ENCODE measurements around the gene SMIM12.

DNA sequence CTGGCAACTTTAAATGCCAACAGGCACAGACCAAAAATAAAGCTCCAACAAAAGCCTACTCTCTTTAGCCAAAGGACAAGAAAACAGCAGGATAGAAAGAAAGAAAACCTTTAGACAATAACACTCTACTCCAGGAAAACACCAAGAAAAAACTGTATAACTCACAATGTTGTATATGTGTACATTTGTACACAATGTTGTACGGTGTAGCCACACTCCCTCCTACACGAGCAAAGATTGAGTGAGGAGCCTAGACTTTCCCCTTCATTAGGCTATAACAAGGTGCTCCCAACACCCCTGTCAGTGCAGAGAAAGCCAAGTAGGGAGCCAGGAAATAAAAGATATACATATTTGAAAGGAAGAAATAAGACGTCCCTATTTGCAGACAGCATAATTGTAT, 42.8 kb downstream of the SMIM12 start:
- TF ChIP-seq EZH2phosphoT487 (IDR thresholded peaks at IDR 0.05), result no peak
- TF ChIP-seq, protein P1, sequence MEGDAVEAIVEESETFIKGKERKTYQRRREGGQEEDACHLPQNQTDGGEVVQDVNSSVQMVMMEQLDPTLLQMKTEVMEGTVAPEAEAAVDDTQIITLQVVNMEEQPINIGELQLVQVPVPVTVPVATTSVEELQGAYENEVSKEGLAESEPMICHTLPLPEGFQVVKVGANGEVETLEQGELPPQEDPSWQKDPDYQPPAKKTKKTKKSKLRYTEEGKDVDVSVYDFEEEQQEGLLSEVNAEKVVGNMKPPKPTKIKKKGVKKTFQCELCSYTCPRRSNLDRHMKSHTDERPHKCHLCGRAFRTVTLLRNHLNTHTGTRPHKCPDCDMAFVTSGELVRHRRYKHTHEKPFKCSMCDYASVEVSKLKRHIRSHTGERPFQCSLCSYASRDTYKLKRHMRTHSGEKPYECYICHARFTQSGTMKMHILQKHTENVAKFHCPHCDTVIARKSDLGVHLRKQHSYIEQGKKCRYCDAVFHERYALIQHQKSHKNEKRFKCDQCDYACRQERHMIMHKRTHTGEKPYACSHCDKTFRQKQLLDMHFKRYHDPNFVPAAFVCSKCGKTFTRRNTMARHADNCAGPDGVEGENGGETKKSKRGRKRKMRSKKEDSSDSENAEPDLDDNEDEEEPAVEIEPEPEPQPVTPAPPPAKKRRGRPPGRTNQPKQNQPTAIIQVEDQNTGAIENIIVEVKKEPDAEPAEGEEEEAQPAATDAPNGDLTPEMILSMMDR (IDR thresholded peaks at IDR 0.05), result no peak
- TF ChIP-seq EZH2 (IDR thresholded peaks at IDR 0.05), result no peak

Measured in neural progenitor cell (in vitro differentiated cells).